ENCODE measurements around the gene RPS5. TPM values are rescaled to one million over a fixed set of nuclear protein-coding genes. Genes with fewer than 3 reads are reported as not detected.

Gene RPS5
- polyA plus RNA-seq, 2 of the 4 experiments (the other 2 are of a cell fraction) = 2,123 to 2,475 TPM

DNA sequence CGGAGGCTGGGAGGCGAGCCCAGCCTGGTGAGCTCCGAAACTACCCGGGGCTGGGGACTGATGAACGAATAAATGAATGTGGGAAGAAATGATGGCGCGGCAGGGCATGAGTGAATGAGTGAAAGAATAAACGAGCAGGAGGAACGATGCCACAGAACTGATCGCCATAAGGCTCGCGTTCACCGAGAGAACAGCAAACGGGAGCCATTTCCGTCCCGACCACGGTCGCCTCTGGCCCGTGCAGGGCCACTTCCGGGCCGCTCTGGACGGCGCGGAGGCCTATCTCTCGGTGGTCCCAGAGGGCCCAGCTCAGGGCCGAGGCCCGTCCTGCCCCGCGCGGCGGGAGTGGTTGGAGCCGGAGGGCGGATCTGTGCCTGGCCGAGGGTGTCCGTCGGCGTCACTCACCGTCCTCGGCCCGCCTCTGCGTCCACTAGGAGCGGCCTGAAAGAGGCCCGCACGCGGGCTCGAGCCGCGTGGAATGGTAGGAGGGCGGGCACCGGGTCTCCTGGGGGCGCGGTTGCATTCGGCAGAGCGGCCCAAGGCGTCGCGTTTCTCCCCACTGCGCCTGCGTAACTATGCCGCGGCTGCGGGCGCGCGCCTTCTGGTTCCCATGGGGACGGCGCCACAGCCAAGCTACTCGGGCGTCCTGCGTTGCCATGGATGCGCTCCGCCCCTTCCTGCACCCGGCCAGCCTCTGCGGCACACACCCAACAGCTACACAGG, 24.6 kb upstream of the RPS5 start, which contains the start of gene ZNF497:
Gene ZNF497 (minus strand): TSS at position 480 of the 723 bp plus-strand sequence. CDS start 5,116 bp downstream, outside the sequence.
- peak within 1 kb of the TSS; percentile 82 to 88 for H3K27ac ChIP-seq
- H3K9me3 ChIP-seq = peaks cover 2% of the 10 kb centered on the region; the same call in 1 of the 3 replicates
- H3K4me2 ChIP-seq = peak within 1 kb of the TSS; percentile 88
- peak; percentile 99 for FAIRE-seq
- peak within 1 kb of the TSS; percentile 58 for H3K4me3 ChIP-seq
- POLR2A ChIA-PET = interaction anchor here (0.6 to 3.4 kb wide), 37 partner anchors 9 to 885 kb away, joined by 3 to 43 read pairs (median 6); partner anchors contain the start of genes A1BG, ERVK3-1, RPS5 and TRIM28
- peak; percentile 99 to 100 for DNase-seq (ENCODE audit: low read depth in 1 of 2, low spot score in 1 of 2)
- ATAC-seq = peak; percentile 89 to 95
- whole genome bisulfite sequencing (ENCODE audit: missing lambda C conversion rate) = 1% methylated on average over 35 of the region's 74 CpGs
- CTCF ChIA-PET = interaction anchor here (0.6 to 3.0 kb wide), 10 partner anchors 10 to 157 kb away, joined by 3 to 10 read pairs (median 4); partner anchors contain the start of genes A1BG and ZBTB45
- peaks cover 7% of the 10 kb centered on the region; the same call in 1 of the 3 replicates for H3K4me1 ChIP-seq
- no peak for TF ChIP-seq CBX8 (IDR thresholded peaks at IDR 0.05)
- TF ChIP-seq KDM1A (IDR thresholded peaks at IDR 0.05; ENCODE audit: low read depth) = no peak
- no peak for TF ChIP-seq ZNF302 (CRISPR knock-in tag; IDR thresholded peaks at IDR 0.05)
- no peak for TF ChIP-seq CBX2 (IDR thresholded peaks at IDR 0.05; ENCODE audit: borderline replicate concordance, low read depth)
- 0 out of 2 replicates have a peak, but pooled peaks have one; percentile 6 for TF ChIP-seq TP53 (CRISPR knock-in tag; IDR thresholded peaks at IDR 0.05)
- TF ChIP-seq KDM5A (IDR thresholded peaks at IDR 0.05) = peak; percentile 70
- no peak for TF ChIP-seq EP300 (IDR thresholded peaks at IDR 0.05)
- no peak for TF ChIP-seq FOSB (CRISPR knock-in tag; IDR thresholded peaks at IDR 0.05)
- peak; percentile 63 for TF ChIP-seq POLR2A (IDR thresholded peaks at IDR 0.05; ENCODE audit: low read length)
- no peak for TF ChIP-seq MAFK (IDR thresholded peaks at IDR 0.05; ENCODE audit: partially characterized antibody)
- TF ChIP-seq, protein P1, sequence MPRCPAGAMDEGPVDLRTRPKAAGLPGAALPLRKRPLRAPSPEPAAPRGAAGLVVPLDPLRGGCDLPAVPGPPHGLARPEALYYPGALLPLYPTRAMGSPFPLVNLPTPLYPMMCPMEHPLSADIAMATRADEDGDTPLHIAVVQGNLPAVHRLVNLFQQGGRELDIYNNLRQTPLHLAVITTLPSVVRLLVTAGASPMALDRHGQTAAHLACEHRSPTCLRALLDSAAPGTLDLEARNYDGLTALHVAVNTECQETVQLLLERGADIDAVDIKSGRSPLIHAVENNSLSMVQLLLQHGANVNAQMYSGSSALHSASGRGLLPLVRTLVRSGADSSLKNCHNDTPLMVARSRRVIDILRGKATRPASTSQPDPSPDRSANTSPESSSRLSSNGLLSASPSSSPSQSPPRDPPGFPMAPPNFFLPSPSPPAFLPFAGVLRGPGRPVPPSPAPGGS (IDR thresholded peaks at IDR 0.05) = peak; percentile 76; the same call in 2 of the 3 replicates
- TF ChIP-seq, protein P2, sequence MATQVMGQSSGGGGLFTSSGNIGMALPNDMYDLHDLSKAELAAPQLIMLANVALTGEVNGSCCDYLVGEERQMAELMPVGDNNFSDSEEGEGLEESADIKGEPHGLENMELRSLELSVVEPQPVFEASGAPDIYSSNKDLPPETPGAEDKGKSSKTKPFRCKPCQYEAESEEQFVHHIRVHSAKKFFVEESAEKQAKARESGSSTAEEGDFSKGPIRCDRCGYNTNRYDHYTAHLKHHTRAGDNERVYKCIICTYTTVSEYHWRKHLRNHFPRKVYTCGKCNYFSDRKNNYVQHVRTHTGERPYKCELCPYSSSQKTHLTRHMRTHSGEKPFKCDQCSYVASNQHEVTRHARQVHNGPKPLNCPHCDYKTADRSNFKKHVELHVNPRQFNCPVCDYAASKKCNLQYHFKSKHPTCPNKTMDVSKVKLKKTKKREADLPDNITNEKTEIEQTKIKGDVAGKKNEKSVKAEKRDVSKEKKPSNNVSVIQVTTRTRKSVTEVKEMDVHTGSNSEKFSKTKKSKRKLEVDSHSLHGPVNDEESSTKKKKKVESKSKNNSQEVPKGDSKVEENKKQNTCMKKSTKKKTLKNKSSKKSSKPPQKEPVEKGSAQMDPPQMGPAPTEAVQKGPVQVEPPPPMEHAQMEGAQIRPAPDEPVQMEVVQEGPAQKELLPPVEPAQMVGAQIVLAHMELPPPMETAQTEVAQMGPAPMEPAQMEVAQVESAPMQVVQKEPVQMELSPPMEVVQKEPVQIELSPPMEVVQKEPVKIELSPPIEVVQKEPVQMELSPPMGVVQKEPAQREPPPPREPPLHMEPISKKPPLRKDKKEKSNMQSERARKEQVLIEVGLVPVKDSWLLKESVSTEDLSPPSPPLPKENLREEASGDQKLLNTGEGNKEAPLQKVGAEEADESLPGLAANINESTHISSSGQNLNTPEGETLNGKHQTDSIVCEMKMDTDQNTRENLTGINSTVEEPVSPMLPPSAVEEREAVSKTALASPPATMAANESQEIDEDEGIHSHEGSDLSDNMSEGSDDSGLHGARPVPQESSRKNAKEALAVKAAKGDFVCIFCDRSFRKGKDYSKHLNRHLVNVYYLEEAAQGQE (IDR thresholded peaks at IDR 0.05) = 0 out of 2 replicates have a peak, but pooled peaks have one; percentile 19
- no peak for TF ChIP-seq EHMT2 (IDR thresholded peaks at IDR 0.05; ENCODE audit: low read depth)
- TF ChIP-seq, protein P3, sequence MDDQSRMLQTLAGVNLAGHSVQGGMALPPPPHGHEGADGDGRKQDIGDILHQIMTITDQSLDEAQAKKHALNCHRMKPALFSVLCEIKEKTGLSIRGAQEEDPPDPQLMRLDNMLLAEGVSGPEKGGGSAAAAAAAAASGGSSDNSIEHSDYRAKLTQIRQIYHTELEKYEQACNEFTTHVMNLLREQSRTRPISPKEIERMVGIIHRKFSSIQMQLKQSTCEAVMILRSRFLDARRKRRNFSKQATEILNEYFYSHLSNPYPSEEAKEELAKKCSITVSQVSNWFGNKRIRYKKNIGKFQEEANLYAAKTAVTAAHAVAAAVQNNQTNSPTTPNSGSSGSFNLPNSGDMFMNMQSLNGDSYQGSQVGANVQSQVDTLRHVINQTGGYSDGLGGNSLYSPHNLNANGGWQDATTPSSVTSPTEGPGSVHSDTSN (IDR thresholded peaks at IDR 0.05) = peak; percentile 32; the same call in 1 of the 2 replicates
- no peak for TF ChIP-seq RCOR1 (IDR thresholded peaks at IDR 0.05; ENCODE audit: low read depth, low read length)
- TF ChIP-seq JUN (IDR thresholded peaks at IDR 0.05) = peak; percentile 87 to 97
- TF ChIP-seq, protein P4, sequence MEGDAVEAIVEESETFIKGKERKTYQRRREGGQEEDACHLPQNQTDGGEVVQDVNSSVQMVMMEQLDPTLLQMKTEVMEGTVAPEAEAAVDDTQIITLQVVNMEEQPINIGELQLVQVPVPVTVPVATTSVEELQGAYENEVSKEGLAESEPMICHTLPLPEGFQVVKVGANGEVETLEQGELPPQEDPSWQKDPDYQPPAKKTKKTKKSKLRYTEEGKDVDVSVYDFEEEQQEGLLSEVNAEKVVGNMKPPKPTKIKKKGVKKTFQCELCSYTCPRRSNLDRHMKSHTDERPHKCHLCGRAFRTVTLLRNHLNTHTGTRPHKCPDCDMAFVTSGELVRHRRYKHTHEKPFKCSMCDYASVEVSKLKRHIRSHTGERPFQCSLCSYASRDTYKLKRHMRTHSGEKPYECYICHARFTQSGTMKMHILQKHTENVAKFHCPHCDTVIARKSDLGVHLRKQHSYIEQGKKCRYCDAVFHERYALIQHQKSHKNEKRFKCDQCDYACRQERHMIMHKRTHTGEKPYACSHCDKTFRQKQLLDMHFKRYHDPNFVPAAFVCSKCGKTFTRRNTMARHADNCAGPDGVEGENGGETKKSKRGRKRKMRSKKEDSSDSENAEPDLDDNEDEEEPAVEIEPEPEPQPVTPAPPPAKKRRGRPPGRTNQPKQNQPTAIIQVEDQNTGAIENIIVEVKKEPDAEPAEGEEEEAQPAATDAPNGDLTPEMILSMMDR (IDR thresholded peaks at IDR 0.05) = no peak
- peak; percentile 80 for TF ChIP-seq PHF8 (IDR thresholded peaks at IDR 0.05; ENCODE audit: borderline replicate concordance, low read depth)
- no peak for TF ChIP-seq RFX5 (IDR thresholded peaks at IDR 0.05)
- TF ChIP-seq CHD2 (IDR thresholded peaks at IDR 0.05; ENCODE audit: low read length, partially characterized antibody) = no peak
- TF ChIP-seq HOXB5 (CRISPR knock-in tag; IDR thresholded peaks at IDR 0.05) = 0 out of 2 replicates have a peak, but pooled peaks have one; percentile 52
- TF ChIP-seq JUNB (IDR thresholded peaks at IDR 0.05) = no peak
- TF ChIP-seq, protein P5, sequence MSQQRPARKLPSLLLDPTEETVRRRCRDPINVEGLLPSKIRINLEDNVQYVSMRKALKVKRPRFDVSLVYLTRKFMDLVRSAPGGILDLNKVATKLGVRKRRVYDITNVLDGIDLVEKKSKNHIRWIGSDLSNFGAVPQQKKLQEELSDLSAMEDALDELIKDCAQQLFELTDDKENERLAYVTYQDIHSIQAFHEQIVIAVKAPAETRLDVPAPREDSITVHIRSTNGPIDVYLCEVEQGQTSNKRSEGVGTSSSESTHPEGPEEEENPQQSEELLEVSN (IDR thresholded peaks at IDR 0.05; ENCODE audit: borderline replicate concordance, low read depth) = peak; percentile 89
- no peak for TF ChIP-seq ZC3H11A (IDR thresholded peaks at IDR 0.05)
- 0 out of 2 replicates have a peak, but pooled peaks have one; percentile 46 for TF ChIP-seq BHLHE40 (IDR thresholded peaks at IDR 0.05; ENCODE audit: low read depth, low read length)
- TF ChIP-seq, protein P6, sequence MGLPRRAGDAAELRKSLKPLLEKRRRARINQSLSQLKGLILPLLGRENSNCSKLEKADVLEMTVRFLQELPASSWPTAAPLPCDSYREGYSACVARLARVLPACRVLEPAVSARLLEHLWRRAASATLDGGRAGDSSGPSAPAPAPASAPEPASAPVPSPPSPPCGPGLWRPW (IDR thresholded peaks at IDR 0.05) = no peak
- no peak for TF ChIP-seq FOSL2 (IDR thresholded peaks at IDR 0.05)
- TF ChIP-seq FOSL2 (CRISPR knock-in tag; IDR thresholded peaks at IDR 0.05) = no peak
- 0 out of 2 replicates have a peak, but pooled peaks have one; percentile 34 for TF ChIP-seq GATA3 (IDR thresholded peaks at IDR 0.05; ENCODE audit: borderline replicate concordance)
- TF ChIP-seq CEBPB (IDR thresholded peaks at IDR 0.05) = no peak
- TF ChIP-seq RAD21 (conservative IDR thresholded peaks at IDR 0.05 in 1 of 2, IDR thresholded peaks at IDR 0.05 in 1 of 2) = no peak
- TF ChIP-seq, protein P7, sequence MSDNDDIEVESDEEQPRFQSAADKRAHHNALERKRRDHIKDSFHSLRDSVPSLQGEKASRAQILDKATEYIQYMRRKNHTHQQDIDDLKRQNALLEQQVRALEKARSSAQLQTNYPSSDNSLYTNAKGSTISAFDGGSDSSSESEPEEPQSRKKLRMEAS (IDR thresholded peaks at IDR 0.05) = peak; percentile 84
- TF ChIP-seq ESRRA (IDR thresholded peaks at IDR 0.05; ENCODE audit: borderline replicate concordance, low read length) = no peak

Data from A549 (cell line).